ENCODE measurements around the gene ADAMTS13. TPM values are rescaled to one million over a fixed set of nuclear protein-coding genes. Genes with fewer than 3 reads are reported as not detected.

ADAMTS13 gene
- total RNA-seq, 1 donor from 2014 or later: 2.4 TPM

- DNase-seq (ENCODE audit: low spot score): no peak
- Mint-ChIP-seq H3K4me3 (no peak overlapping the region), H3K27ac (no peak overlapping the region), H3K4me1 (peaks cover 20% of the 10 kb centered on the region), H3K9me3 (no peaks in the 10 kb centered on the region), H3K36me3 (no peaks in the 10 kb centered on the region), H3K27me3 (ENCODE audit: insufficient read depth, low read depth) (no peaks in the 10 kb centered on the region)
- H3K9ac ChIP-seq: no peak overlapping the region
- H3K4me1 ChIP-seq: peaks cover 9% of the 10 kb centered on the region
- H3K27ac ChIP-seq: no peak overlapping the region
- TF ChIP-seq CTCF (IDR thresholded peaks at IDR 0.05) (no peak), EZH2 (IDR thresholded peaks at IDR 0.05) (no peak), EZH2phosphoT487 (IDR thresholded peaks at IDR 0.05) (no peak)
- peaks cover 16% of the 10 kb centered on the region for H3K79me2 ChIP-seq (ENCODE audit: low read depth)
- H4K20me1 ChIP-seq (ENCODE audit: low read depth): peaks cover 23% of the 10 kb centered on the region
- no peak overlapping the region for H2AFZ ChIP-seq (replicated peaks)
- peaks cover 5% of the 10 kb centered on the region for H3K27me3 ChIP-seq
- H3K4me3 ChIP-seq: no peak overlapping the region
- H3K36me3 ChIP-seq: no peaks in the 10 kb centered on the region
- H3F3A ChIP-seq (ENCODE audit: low read depth): peaks cover 14% of the 10 kb centered on the region
- no peaks in the 10 kb centered on the region for H3K9me3 ChIP-seq (ENCODE audit: low read depth)
- H3K4me2 ChIP-seq: no peak overlapping the region
Observed at GRCh38 chr9:133457748-133458147, 35.6 kb downstream of the ADAMTS13 start.

GRCh38 chr9:133458643-133459312, 36.6 kb downstream of the ADAMTS13 start:
- Histone ChIP-seq H3K27ac (no peak overlapping the region), H3K4me2 (peak overlapping the region; percentile 76), H3K9me3 (ENCODE audit: low read depth) (no peaks in the 10 kb centered on the region), H3K79me2 (ENCODE audit: low read depth) (peaks cover 16% of the 10 kb centered on the region), H3F3A (ENCODE audit: low read depth) (peaks cover 14% of the 10 kb centered on the region), H3K27me3 (peaks cover 5% of the 10 kb centered on the region), H4K20me1 (ENCODE audit: low read depth) (peaks cover 34% of the 10 kb centered on the region), H2AFZ (replicated peaks) (peak overlapping the region; percentile 11), H3K4me1 (peaks cover 9% of the 10 kb centered on the region), H3K9ac (no peak overlapping the region), H3K4me3 (peak overlapping the region; percentile 69), H3K36me3 (no peaks in the 10 kb centered on the region)
- DNase-seq (ENCODE audit: low spot score): peak; percentile 36
- Mint-ChIP-seq H3K36me3 (no peaks in the 10 kb centered on the region), H3K4me3 (peak overlapping the region; percentile 87), H3K9me3 (no peaks in the 10 kb centered on the region), H3K27me3 (ENCODE audit: insufficient read depth, low read depth) (peaks cover 1% of the 10 kb centered on the region), H3K4me1 (peaks cover 28% of the 10 kb centered on the region), H3K27ac (no peak overlapping the region)
- no peak for TF ChIP-seq EZH2 (IDR thresholded peaks at IDR 0.05)
- TF ChIP-seq EZH2phosphoT487 (IDR thresholded peaks at IDR 0.05): no peak
- TF ChIP-seq CTCF (IDR thresholded peaks at IDR 0.05): no peak

GRCh38 chr9:133459476-133460404, 37.6 kb downstream of the ADAMTS13 start, which contains the start of gene CACFD1:
CACFD1 (plus strand) TSS chr9:133459978; CDS start chr9:133460067, 89 bp downstream.
- H4K20me1 ChIP-seq (ENCODE audit: low read depth): peaks cover 34% of the 10 kb centered on the region
- peaks cover 3% of the 10 kb centered on the region for H3K27me3 Mint-ChIP-seq (ENCODE audit: insufficient read depth, low read depth)
- H3K4me3 ChIP-seq: peak within 1 kb of the TSS; percentile 69
- H3K36me3 Mint-ChIP-seq: no peaks in the 10 kb centered on the region
- H3K27me3 ChIP-seq: peaks cover 5% of the 10 kb centered on the region
- no peaks in the 10 kb centered on the region for H3K9me3 Mint-ChIP-seq
- H3K27ac ChIP-seq: peak within 1 kb of the TSS; percentile 82
- peaks cover 16% of the 10 kb centered on the region for H3K79me2 ChIP-seq (ENCODE audit: low read depth)
- DNase-seq (ENCODE audit: low spot score): peak; percentile 100
- peaks cover 9% of the 10 kb centered on the region for H3K4me1 ChIP-seq
- peak within 1 kb of the TSS; percentile 98 for H3K4me2 ChIP-seq
- peak within 1 kb of the TSS; percentile 63 for H3K27ac Mint-ChIP-seq
- peak within 1 kb of the TSS; percentile 84 for H2AFZ ChIP-seq (replicated peaks)
- peaks cover 28% of the 10 kb centered on the region for H3K4me1 Mint-ChIP-seq
- H3K4me3 Mint-ChIP-seq: peak within 1 kb of the TSS; percentile 89
- H3K9me3 ChIP-seq (ENCODE audit: low read depth): no peaks in the 10 kb centered on the region
- TF ChIP-seq EZH2phosphoT487 (IDR thresholded peaks at IDR 0.05): no peak
- no peak for TF ChIP-seq CTCF (IDR thresholded peaks at IDR 0.05)
- TF ChIP-seq EZH2 (IDR thresholded peaks at IDR 0.05): no peak
- no peak within 1 kb of the TSS for H3K9ac ChIP-seq
- peaks cover 14% of the 10 kb centered on the region for H3F3A ChIP-seq (ENCODE audit: low read depth)
- H3K36me3 ChIP-seq: no peaks in the 10 kb centered on the region
